NCI-H345 treated with DMSO at 0.1 percent for 48 hours (cell line): ENCODE data around the gene HIVEP3.

Experiments
- DNase-seq: peaks from one replicate; lab custom pipeline; 2025; ENCODE audit not compliant: unreplicated experiment; lab: John Stamatoyannopoulos, UW

Gene HIVEP3

GRCh38 chr1:41849211-41849759, 69.4 kb downstream of the HIVEP3 start:
- no peak for DNase-seq

DNA sequence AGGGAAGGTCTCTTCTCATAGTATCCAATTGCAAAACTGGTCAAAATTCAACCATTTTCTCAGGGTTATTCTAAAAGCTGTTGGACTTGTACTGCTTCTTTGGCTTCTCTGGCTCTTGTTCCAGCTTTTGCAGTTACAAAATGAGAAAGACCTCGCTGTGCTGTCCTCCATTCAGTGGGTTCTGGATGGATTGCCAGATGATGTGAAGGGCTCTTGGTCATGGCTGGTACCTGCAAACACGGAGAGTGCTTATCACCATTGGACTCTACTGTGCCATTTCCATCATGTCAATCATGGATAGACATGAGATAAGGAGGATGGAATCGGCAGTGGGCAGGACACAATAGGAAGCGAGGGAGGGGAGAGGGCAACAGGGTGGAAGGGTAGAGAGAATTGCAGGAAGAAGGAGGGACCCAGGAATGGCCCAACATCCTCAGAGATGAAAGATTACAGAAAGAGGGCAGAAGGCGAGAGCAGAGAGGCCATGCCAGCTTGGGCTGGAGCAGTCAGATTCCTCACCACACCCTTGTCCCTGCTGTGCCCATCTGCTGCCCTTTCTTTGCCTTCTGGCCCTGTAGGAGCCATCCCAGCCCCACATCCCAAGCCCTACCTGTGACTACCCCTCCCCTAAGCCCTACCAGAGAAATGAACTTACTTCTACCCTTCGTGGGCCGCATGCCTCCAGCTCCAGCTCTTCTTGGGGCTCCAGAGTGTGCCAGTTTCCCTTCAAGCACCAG, 70.3 kb downstream of the HIVEP3 start:
- DNase-seq: no peak

- no peak for DNase-seq
Measured at GRCh38 chr1:41847733-41848132, 71.0 kb downstream of the HIVEP3 start.

DNA sequence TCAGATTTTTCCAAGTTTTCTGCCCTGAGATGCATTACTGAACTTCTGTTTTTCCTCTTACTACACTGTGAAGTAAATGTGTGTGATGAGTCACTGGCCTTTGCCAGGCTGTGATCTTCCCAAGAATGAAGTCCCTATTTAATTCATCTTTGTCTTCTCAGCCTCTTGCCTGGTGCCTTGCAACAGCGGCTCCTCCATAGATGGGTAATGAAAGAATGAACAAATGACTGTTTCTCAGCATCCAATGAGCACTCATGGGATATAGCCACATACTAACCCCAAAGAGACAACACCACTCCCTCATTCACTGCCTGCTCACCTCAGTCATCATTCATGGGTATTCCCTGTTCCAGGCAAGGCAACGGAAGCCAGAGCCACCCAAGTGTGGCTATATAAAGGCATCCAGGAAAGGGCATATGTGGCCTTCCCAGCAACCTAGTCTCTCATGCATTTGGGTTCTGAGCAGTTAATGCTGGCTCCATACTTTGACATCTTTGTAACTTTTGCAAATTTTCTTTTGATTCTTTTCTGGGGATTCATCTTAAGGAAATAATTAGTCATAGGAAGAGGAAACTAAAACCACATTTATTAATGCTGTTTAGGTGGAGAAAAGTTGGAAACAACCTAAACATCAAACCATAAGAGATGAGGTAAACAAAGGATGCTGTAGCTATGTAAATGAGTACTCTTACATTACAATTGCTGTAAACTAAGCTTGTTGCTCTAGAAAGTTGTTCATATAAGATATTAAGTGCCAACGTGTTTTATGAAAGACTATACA, 71.9 kb downstream of the HIVEP3 start:
- DNase-seq: no peak

- no peak for DNase-seq
Measured at GRCh38 chr1:41844781-41845272, 73.9 kb downstream of the HIVEP3 start.

DNA sequence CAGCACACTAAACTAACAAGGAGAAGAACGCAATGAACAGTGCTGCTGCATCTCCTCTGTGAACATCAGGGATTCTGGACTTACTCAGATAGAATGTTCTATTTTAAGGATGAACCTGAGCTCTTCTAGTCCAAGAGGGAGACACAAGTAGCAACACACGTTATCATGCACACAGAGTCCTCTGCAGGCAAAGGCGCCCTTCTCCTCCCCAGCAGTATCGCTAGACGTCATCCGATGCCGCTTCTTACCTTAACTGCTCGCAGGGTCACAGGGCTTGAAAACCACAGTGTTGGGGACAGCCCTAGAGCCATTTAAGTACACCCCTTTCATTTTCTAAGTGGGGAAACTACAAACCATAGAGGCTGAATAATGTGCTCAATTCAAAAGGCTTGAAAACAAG, 74.5 kb downstream of the HIVEP3 start:
- DNase-seq: no peak

- no peak for DNase-seq
Measured at GRCh38 chr1:41842993-41843755, 75.5 kb downstream of the HIVEP3 start.

GRCh38 chr1:41842326-41842725, 76.4 kb downstream of the HIVEP3 start:
- no peak for DNase-seq

DNA sequence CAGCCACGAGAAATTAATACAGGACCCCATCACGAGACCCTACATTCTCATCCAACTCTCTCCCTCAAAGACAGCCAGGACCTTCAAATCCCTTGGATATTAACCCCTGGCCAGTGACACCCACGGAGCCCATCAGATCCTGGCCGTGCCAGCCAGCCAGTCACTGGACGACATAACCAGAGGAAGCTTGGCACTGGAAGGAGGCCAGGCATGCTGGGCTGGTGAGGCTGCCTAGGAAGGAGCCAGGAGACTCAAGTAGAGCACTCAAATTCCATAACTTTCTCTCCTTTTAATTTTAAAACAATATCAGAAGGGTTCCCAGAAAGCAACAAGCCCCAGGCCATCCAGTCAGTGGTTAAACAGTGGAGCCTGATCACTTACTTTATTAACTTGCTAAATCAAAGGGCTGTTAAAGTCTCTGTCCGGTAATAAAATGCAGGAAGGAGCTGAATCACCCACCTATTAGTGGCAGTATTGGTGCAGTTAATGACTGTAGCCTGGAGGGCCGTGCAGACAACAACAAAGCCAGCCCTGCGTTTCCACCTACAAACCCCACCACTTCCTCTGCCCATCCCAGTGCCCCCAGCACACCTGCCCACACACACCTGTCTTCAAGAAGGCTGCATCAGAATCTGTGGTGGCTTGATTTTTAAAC, 78.0 kb downstream of the HIVEP3 start:
- no peak for DNase-seq

- DNase-seq: no peak
Measured at GRCh38 chr1:41838266-41838665, 80.5 kb downstream of the HIVEP3 start.

DNA sequence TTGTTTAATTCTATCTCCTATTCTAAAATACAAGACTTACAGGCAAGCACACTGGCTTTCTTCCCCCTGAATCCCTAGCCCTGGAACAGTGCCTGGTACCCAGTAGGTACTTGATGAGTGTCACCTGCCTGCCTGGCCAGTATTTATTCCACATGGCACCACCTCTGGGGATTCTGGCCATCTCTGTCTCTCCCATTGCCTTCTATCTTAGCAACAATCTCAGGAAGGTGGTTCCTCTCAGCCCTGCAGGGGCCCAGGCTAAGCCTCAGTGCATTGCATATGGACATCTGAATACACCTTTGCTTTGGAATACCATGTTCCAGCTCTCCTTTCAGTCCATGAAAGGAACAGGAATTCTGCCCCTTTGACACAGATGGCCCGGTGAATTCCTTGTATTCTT, 81.0 kb downstream of the HIVEP3 start:
- no peak for DNase-seq

DNA sequence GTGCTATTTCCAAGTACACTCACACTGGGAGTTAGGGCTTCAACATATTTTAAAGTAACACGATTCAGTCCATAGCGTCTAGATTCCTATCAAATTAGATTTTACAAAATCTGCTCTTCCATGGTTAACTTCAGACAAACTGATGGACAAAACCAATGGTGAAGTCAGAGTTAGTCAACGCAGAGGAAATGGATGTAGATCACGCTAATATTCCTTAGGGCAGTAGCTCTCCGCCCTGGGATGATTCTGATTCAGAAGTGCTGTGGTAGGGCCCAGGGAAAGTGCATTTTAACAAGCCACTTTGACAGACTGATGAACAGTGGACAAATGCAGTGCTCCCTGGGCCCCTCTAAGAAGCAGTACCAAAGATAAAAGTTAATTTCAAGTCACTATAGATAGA, 83.2 kb downstream of the HIVEP3 start:
- no peak for DNase-seq

- no peak for DNase-seq
Measured at GRCh38 chr1:41833519-41834000, 85.2 kb downstream of the HIVEP3 start.

GRCh38 chr1:41830726-41831125, 88.0 kb downstream of the HIVEP3 start:
- DNase-seq: no peak

DNA sequence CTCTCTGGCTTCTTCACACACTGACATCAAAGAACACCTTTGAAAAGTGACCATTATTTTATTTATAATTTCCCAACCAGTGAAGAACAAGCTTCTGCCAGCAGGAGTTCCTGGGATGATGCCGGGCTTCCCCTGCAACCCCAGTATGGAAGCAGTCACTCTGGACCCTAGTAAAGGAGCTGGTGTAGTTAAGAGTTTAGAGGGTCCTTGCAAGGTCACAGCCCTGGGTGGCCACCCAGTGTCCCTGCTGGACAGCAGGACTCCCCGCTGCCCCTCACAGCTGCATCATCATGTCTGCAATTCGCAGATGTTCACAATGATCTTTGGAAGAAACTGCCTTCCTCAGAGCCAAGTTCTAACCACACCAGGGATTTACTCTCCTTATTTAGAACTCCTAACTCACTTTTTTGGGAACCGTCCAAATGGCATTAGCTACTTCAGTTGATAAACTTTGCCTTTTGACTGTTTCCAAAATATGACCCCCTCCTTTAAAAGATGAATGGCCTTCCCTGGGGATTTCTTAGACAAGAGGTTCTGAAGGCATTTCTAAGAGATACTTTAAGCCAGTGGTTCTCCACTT, 90.6 kb downstream of the HIVEP3 start:
- no peak for DNase-seq

DNA sequence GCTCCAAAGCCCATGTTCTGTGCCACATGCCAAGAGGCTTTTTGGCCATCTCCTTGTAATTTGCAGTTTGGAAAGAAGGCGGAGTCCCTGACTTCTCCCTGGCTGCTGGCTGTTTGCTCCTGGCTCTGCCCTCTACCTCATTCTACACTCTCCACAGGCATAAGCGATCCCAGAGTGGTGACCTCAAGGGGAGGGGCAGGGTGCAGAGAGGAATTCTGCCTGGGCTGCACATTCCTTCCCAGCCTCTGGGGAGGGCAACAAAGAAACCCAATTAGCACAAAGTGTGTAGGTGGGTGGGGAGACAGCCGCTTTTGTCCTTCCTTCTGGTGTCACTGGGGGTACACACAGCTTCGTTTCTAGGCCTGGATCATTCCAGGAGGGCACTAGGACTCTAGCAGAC, 95.3 kb downstream of the HIVEP3 start:
- no peak for DNase-seq

DNA sequence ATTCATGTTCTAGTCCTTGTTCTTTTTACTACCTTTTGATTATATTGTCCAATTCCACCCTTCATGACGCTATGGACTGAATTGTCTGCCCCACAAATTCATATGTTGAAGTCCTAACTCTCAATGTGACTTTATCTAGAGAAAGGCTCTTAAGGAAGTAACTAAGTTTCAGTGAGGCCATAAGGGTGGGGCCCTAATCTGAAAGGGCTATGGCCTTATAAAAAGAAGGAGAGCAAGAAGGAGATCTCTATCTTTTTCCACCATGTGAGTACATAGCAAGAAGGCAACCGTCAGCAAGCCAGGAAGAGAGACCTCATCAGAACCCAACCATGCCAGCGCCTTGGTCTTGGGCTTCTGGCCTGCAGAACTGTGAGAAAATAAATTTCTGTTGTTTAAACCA, 95.9 kb downstream of the HIVEP3 start:
- no peak for DNase-seq

- no peak for DNase-seq
Measured at GRCh38 chr1:41819843-41820242, 98.9 kb downstream of the HIVEP3 start.

- DNase-seq: no peak
Measured at GRCh38 chr1:41819069-41819468, 99.7 kb downstream of the HIVEP3 start.

GRCh38 chr1:41816061-41816460, 102.7 kb downstream of the HIVEP3 start:
- DNase-seq: no peak
